B cell (primary cell): ENCODE measurements around the gene USP34. TPM values are rescaled to one million over a fixed set of nuclear protein-coding genes. Genes with fewer than 3 reads are reported as not detected.

Source experiments
- ATAC-seq: fragments of 200-7000 bp; cut with Tn5 transposase; one replicate; pipeline ENCODE4 v1.10.0; 2021; ENCODE audit warnings: low read depth, mild to moderate bottlenecking, moderate number of reproducible peaks, moderate library complexity
- CTCF ChIA-PET: fragments of 350-600 bp; sonication (Branson Sonifier 250); formaldehyde crosslinking; loops from one replicate; lab custom pipeline; 2021; ENCODE audit warnings: antibody characterized with exemption, inconsistent platforms; lab: Charles Lee
- POLR2A ChIA-PET: fragments of 350-600 bp; sonication (Branson Sonifier 250); formaldehyde crosslinking; loops from one replicate; lab custom pipeline; 2021; ENCODE audit warnings: antibody characterized with exemption; lab: Charles Lee
- DNase-seq: peaks from one replicate; pipeline ENCODE4 v3.0.0; 2013
- H2AFZ ChIP-seq: 2 replicates; pipeline ENCODE4 v1.6.1; 2012; ENCODE audit warnings: mild to moderate bottlenecking, low read depth, low read length; ENCODE audit not compliant: insufficient read depth, poor library complexity, severe bottlenecking
- H3K27ac ChIP-seq, 2 donors: 1 replicate in 1 of 2; 2 replicates in 1 of 2; pipeline ENCODE4 v1.5.1; 2012 to 2013; ENCODE audit warnings: low read length in 2 of 2, mild to moderate bottlenecking in 2 of 2, moderate library complexity in 1 of 2
- H3K27me3 ChIP-seq, 4 experiments: fragments of 200-600 bp in 1 of 4; sonication (generic) in 1 of 4; replicated peaks in 1 of 4; 1 replicate in 2 of 4; 2 replicates in 2 of 4; pipeline versions ENCODE4 v1.6.1 to v1.7.0; 2013 to 2016; ENCODE audit warnings: low read length in 3 of 4, mild to moderate bottlenecking in 2 of 4, mixed read lengths in 1 of 4, moderate library complexity in 1 of 4; ENCODE audit not compliant: insufficient read depth in 4 of 4, control insufficient read depth in 3 of 4; ENCODE audit errors: control extremely low read depth in 1 of 4
- H3K36me3 ChIP-seq, 2 experiments: replicated peaks in 1 of 2; 1 replicate in 1 of 2; 2 replicates in 1 of 2; pipeline versions ENCODE4 v1.6.1 to v1.7.1; 2013; ENCODE audit warnings: low read length in 1 of 2; ENCODE audit not compliant: insufficient read depth in 2 of 2, control insufficient read depth in 1 of 2; ENCODE audit errors: control extremely low read depth in 1 of 2, extremely low read depth in 1 of 2
- H3K4me1 ChIP-seq, 2 donors: fragments of 200-600 bp in 1 of 2; sonication (generic) in 1 of 2; 1 replicate in 1 of 2; 2 replicates in 1 of 2; pipeline versions ENCODE4 v1.5.1 to v1.6.1; 2013 to 2017; ENCODE audit warnings: low read length in 2 of 2; ENCODE audit not compliant: control insufficient read depth in 2 of 2, insufficient read depth in 2 of 2
- H3K4me2 ChIP-seq: replicated peaks from 2 replicates; pipeline ENCODE3; 2012; ENCODE audit warnings: mild to moderate bottlenecking, low read depth, low read length; ENCODE audit not compliant: poor library complexity, severe bottlenecking
- H3K4me3 ChIP-seq, 5 experiments: fragments of 200-600 bp in 1 of 5; sonication (generic) in 1 of 5; 1 replicate in 3 of 5; 2 replicates in 2 of 5; pipeline versions ENCODE4 v1.5.1 to v1.7.0; 2011 to 2016; ENCODE audit warnings: low read length in 4 of 5, mild to moderate bottlenecking in 4 of 5, low read depth in 2 of 5, control low read depth in 1 of 5, moderate library complexity in 1 of 5; ENCODE audit not compliant: insufficient read depth in 1 of 5; ENCODE audit errors: control extremely low read depth in 1 of 5, extremely low read depth in 1 of 5
- H3K79me2 ChIP-seq: fragments of 200-600 bp; sonication (generic); one replicate; pipeline ENCODE4 v1.6.0; 2016; ENCODE audit warnings: low read length; ENCODE audit not compliant: control insufficient read depth, insufficient read depth
- H3K9ac ChIP-seq: fragments of 200-600 bp; sonication (generic); 2 replicates; pipeline ENCODE4 v1.6.1; 2017; ENCODE audit warnings: mild to moderate bottlenecking, low read length, moderate library complexity
- H3K9me3 ChIP-seq, 3 donors: one replicate each; pipeline versions ENCODE4 v1.6.1 to v1.7.1; 2013; ENCODE audit warnings: low read length in 2 of 3; ENCODE audit not compliant: control insufficient read depth in 2 of 3, insufficient read depth in 1 of 3; ENCODE audit errors: control extremely low read depth in 1 of 3
- H4K20me1 ChIP-seq: 2 replicates; pipeline ENCODE4 v1.6.0; 2012; ENCODE audit warnings: mild to moderate bottlenecking, low read length; ENCODE audit not compliant: insufficient read depth, control insufficient read depth, poor library complexity, severe bottlenecking
- H3K27ac Mint-ChIP-seq: one replicate; pipeline ENCODE4 v1.8.0; 2021; ENCODE audit warnings: mixed read lengths
- H3K27me3 Mint-ChIP-seq: one replicate; pipeline ENCODE4 v1.8.0; 2021; ENCODE audit warnings: mixed read lengths
- H3K4me1 Mint-ChIP-seq: one replicate; pipeline ENCODE4 v1.8.0; 2021; ENCODE audit warnings: mixed read lengths
- H3K4me3 Mint-ChIP-seq: one replicate; pipeline ENCODE4 v1.8.0; 2021; ENCODE audit warnings: mixed read lengths
- H3K9me3 Mint-ChIP-seq: one replicate; pipeline ENCODE4 v1.8.0; 2022; ENCODE audit warnings: mixed read lengths; ENCODE audit not compliant: insufficient read depth
- CTCF ChIP-seq: fragments of 200-600 bp; IDR thresholded peaks from one replicate; pipeline ENCODE4 v1.8.0; 2022; ENCODE audit warnings: antibody characterized with exemption, mild to moderate bottlenecking
- EZH2 ChIP-seq: IDR thresholded peaks from 2 replicates; pipeline ENCODE4 v1.6.1; 2012; ENCODE audit warnings: borderline replicate concordance, low read depth, mild to moderate bottlenecking, moderate library complexity, low read length; ENCODE audit not compliant: insufficient read depth, poor library complexity, severe bottlenecking
- WGBS: methylation state at CpG from one replicate; pipeline ENCODE4 v1.1.5; 2013; ENCODE audit warnings: missing lambda C conversion rate; ENCODE audit not compliant: insufficient coverage; 5-methylcytosine and 5-hydroxymethylcytosine counted together
- intact Hi-C: fragments of 100-400 bp; cut with micrococcal nuclease; formaldehyde crosslinking; loops from one replicate; pipeline ENCODE4 v1.10.0; 2022
- polyA plus RNA-seq: library from polyadenylated mRNA; depleted of rRNA; stranded (reverse); fragments of >200 nt; gene quantifications from 2 replicates; pipeline ENCODE4 v1.2.3, GENCODE V29; 2012
- total RNA-seq, 2 donors: library from RNA; stranded (reverse); fragments of 120-200 nt in 1 of 2; gene quantifications; 1 replicate in 1 of 2; 2 replicates in 1 of 2; pipeline versions ENCODE4 v1.2.3 to v1.2.4, GENCODE V29; 2013 to 2022

The USP34 gene
- total and polyA plus RNA-seq, 2 donors (not counting 1 experiment from before 2014, with no cell fraction given), result 70.3 to 311 TPM

GRCh38 chr2:61425605-61426155 is 45.2 kb downstream of the USP34 start:
- POLR2A ChIA-PET, result interaction anchor here (0.6 to 1.9 kb wide), 6 partner anchors 21 to 113 kb away, joined by 3 to 10 read pairs (median 4); partner anchors contain the start of gene XPO1

More at GRCh38 chr2:61425605-61426155, 45.2 kb downstream of the USP34 start:
- 93% methylated on average over 3 of the region's 6 CpGs for WGBS
- Histone ChIP-seq H4K20me1 (peaks cover 7% of the 10 kb centered on the region), H3K36me3 (no peaks in the 10 kb centered on the region), H3K4me3 (peak overlapping the region in 2 of 5 experiments; percentile 3 to 37), H3K27me3 (no peaks in the 10 kb centered on the region), H2AFZ (peak overlapping the region; percentile 55), H3K9ac (peak overlapping the region; percentile 35), H3K4me1 (peaks cover 52 to 57% of the 10 kb centered on the region in 2 donors), H3K4me2 (peak overlapping the region; percentile 67), H3K27ac (peak overlapping the region; percentile 83 to 90), H3K9me3 (no peaks in the 10 kb centered on the region), H3K79me2 (peaks cover 90% of the 10 kb centered on the region)
- no peak for TF ChIP-seq EZH2
- TF ChIP-seq CTCF, result no peak
- H3K9me3 Mint-ChIP-seq, result no peaks in the 10 kb centered on the region
- intact Hi-C loops, result loop anchor here (1.0 to 5.0 kb wide), 6 partner anchors 18 to 427 kb away; partner anchors contain the start of genes FAM161A, USP34 and XPO1
- H3K4me1 Mint-ChIP-seq, result peaks cover 76% of the 10 kb centered on the region
- no peaks in the 10 kb centered on the region for H3K27me3 Mint-ChIP-seq
- no peak for DNase-seq
- CTCF ChIA-PET, result interaction anchor here (0.7 to 3.2 kb wide), 26 partner anchors 8 to 237 kb away, joined by 3 to 39 read pairs (median 8); partner anchors contain the start of genes USP34 and XPO1
- peak overlapping the region; percentile 60 for H3K4me3 Mint-ChIP-seq
- H3K27ac Mint-ChIP-seq, result peak overlapping the region; percentile 91
- peak; percentile 4 for ATAC-seq
